Fibroblast of lung (primary cell): ENCODE measurements around the gene PCDH9. TPM values are rescaled to one million over a fixed set of nuclear protein-coding genes. Genes with fewer than 3 reads are reported as not detected.

Experiments
- DNase-seq, 2 donors: peaks; one replicate each; pipeline versions ENCODE4 v3.0.0 to v3.0.0-alpha.2; 2010; ENCODE audit warnings: low read depth in 2 of 2
- H2AFZ ChIP-seq: 2 replicates; pipeline ENCODE4 v1.5.1; 2012; ENCODE audit warnings: low read length, control low read depth, inconsistent platforms
- H3K27ac ChIP-seq: 2 replicates; pipeline ENCODE4 v1.5.1; 2011; ENCODE audit warnings: low read length, control low read depth; ENCODE audit not compliant: insufficient read depth
- H3K27me3 ChIP-seq: 2 replicates; pipeline ENCODE4 v1.5.1; 2011; ENCODE audit warnings: mild to moderate bottlenecking, low read length; ENCODE audit not compliant: control insufficient read depth, insufficient read depth
- H3K36me3 ChIP-seq: 2 replicates; pipeline ENCODE4 v1.5.1; 2011; ENCODE audit warnings: low read length; ENCODE audit not compliant: control insufficient read depth, insufficient read depth
- H3K4me1 ChIP-seq: 2 replicates; pipeline ENCODE4 v1.5.1; 2011; ENCODE audit warnings: low read length; ENCODE audit not compliant: control insufficient read depth, insufficient read depth; ENCODE audit errors: extremely low read depth
- H3K4me2 ChIP-seq: 2 replicates; pipeline ENCODE4 v1.5.1; 2011; ENCODE audit warnings: low read length, control low read depth; ENCODE audit not compliant: insufficient read depth; ENCODE audit errors: extremely low read depth
- H3K4me3 ChIP-seq, 4 experiments: fragments of 200-600 bp in 1 of 4; sonication (generic) in 1 of 4; replicated peaks in 1 of 4; 2 replicates each; pipeline ENCODE4 v1.5.1; 2011 to 2016; ENCODE audit warnings: low read length in 4 of 4, low read depth in 3 of 4, mild to moderate bottlenecking in 3 of 4, control low read depth in 2 of 4, inconsistent platforms in 1 of 4, mixed read lengths in 1 of 4; ENCODE audit not compliant: insufficient read depth in 1 of 4; ENCODE audit errors: control extremely low read depth in 1 of 4
- H3K79me2 ChIP-seq: 2 replicates; pipeline ENCODE4 v1.5.1; 2012; ENCODE audit warnings: mild to moderate bottlenecking, low read length, inconsistent platforms; ENCODE audit not compliant: control insufficient read depth, insufficient read depth
- H3K9ac ChIP-seq: 2 replicates; pipeline ENCODE4 v1.5.1; 2011; ENCODE audit warnings: mild to moderate bottlenecking, low read length, control low read depth; ENCODE audit not compliant: insufficient read depth
- H3K9me3 ChIP-seq: 2 replicates; pipeline ENCODE4 v1.5.1; 2012; ENCODE audit warnings: low read depth, low read length; ENCODE audit not compliant: control insufficient read depth, insufficient read depth
- H4K20me1 ChIP-seq: 2 replicates; pipeline ENCODE4 v1.5.1; 2011; ENCODE audit warnings: low read length; ENCODE audit not compliant: control insufficient read depth, insufficient read depth; ENCODE audit errors: extremely low read depth
- CTCF ChIP-seq, 2 donors: IDR thresholded peaks in 1 of 2; conservative IDR thresholded peaks in 1 of 2; 1 replicate in 1 of 2; 2 replicates in 1 of 2; pipeline ENCODE4 v1.5.1; 2011 to 2012; ENCODE audit warnings: low read length in 2 of 2, control low read depth in 1 of 2, inconsistent platforms in 1 of 2, low read depth in 1 of 2, mild to moderate bottlenecking in 1 of 2
- EZH2 ChIP-seq: IDR thresholded peaks from 2 replicates; pipeline ENCODE4 v1.5.1; 2012; ENCODE audit warnings: low read length, control low read depth, mild to moderate bottlenecking; ENCODE audit errors: missing control alignments
- polyA plus RNA-seq, 2 donors: library from polyadenylated mRNA; depleted of rRNA in 1 of 2; stranded (reverse) in 1 of 2; unstranded in 1 of 2; fragments of >200 nt; gene quantifications; 2 replicates each; pipeline ENCODE4 v1.2.1, GENCODE V29; 2011 to 2012; ENCODE audit warnings: missing spikeins in 1 of 2
- total RNA-seq: library from RNA; depleted of rRNA; stranded (reverse); fragments of >200 nt; gene quantifications from 2 replicates; pipeline ENCODE4 v1.2.1, GENCODE V29; 2014

PCDH9 gene
- total and polyA plus RNA-seq, 2 donors (not counting 1 experiment from before 2014, with no cell fraction given): 0.50 to 0.67 TPM

- Histone ChIP-seq H3K4me3 (no peak overlapping the region), H3K79me2 (no peaks in the 10 kb centered on the region), H3K36me3 (no peaks in the 10 kb centered on the region), H3K9me3 (no peaks in the 10 kb centered on the region), H4K20me1 (no peaks in the 10 kb centered on the region), H3K9ac (no peak overlapping the region), H3K27ac (no peak overlapping the region), H3K4me2 (no peak overlapping the region), H2AFZ (no peak overlapping the region), H3K4me1 (no peaks in the 10 kb centered on the region), H3K27me3 (no peaks in the 10 kb centered on the region)
- DNase-seq: peak; percentile 75 to 97
- TF ChIP-seq CTCF (conservative IDR thresholded peaks at IDR 0.05 in 1 of 2, IDR thresholded peaks at IDR 0.05 in 1 of 2; ENCODE audit: low read depth in 1 of 2, low read length in 2 of 2): no peak
- TF ChIP-seq EZH2: no peak
Measured at GRCh38 chr13:66635526-66635925, 594.6 kb downstream of the PCDH9 start.

GRCh38 chr13:66634384-66634783 lies 595.8 kb downstream of the PCDH9 start:
- Histone ChIP-seq H3K4me1 (no peaks in the 10 kb centered on the region), H3K79me2 (no peaks in the 10 kb centered on the region), H3K27me3 (no peaks in the 10 kb centered on the region), H4K20me1 (no peaks in the 10 kb centered on the region), H3K9ac (no peak overlapping the region), H3K9me3 (no peaks in the 10 kb centered on the region), H2AFZ (no peak overlapping the region), H3K4me3 (no peak overlapping the region), H3K4me2 (no peak overlapping the region), H3K27ac (no peak overlapping the region), H3K36me3 (no peaks in the 10 kb centered on the region)
- DNase-seq: peak in 1 of 2 donors; percentile 47
- TF ChIP-seq CTCF (conservative IDR thresholded peaks at IDR 0.05 in 1 of 2, IDR thresholded peaks at IDR 0.05 in 1 of 2; ENCODE audit: low read depth in 1 of 2, low read length in 2 of 2): no peak
- no peak for TF ChIP-seq EZH2

- H2AFZ ChIP-seq: no peak overlapping the region
- no peaks in the 10 kb centered on the region for H3K4me1 ChIP-seq
- no peaks in the 10 kb centered on the region for H3K27me3 ChIP-seq
- H3K79me2 ChIP-seq: no peaks in the 10 kb centered on the region
- H3K27ac ChIP-seq: no peak overlapping the region
- no peaks in the 10 kb centered on the region for H3K9me3 ChIP-seq
- DNase-seq: no peak
- H3K4me3 ChIP-seq: no peak overlapping the region
- H3K9ac ChIP-seq: no peak overlapping the region
- H3K36me3 ChIP-seq: no peaks in the 10 kb centered on the region
- TF ChIP-seq EZH2: no peak
- TF ChIP-seq CTCF (conservative IDR thresholded peaks at IDR 0.05 in 1 of 2, IDR thresholded peaks at IDR 0.05 in 1 of 2; ENCODE audit: low read depth in 1 of 2, low read length in 2 of 2): no peak
- H4K20me1 ChIP-seq: no peaks in the 10 kb centered on the region
- no peak overlapping the region for H3K4me2 ChIP-seq
Measured at GRCh38 chr13:66627512-66627911, 602.6 kb downstream of the PCDH9 start.
